Measurements from ENCODE around the gene GABARAPL1. TPM values are rescaled to one million over a fixed set of nuclear protein-coding genes. Genes with fewer than 3 reads are reported as not detected.
"Not testable (repeated sequence)": the region's sequence is repeated elsewhere in the genome, so short reads cannot be mapped to it uniquely, and the experiment has no call there.

GABARAPL1 gene
- total and polyA plus RNA-seq, 2 of the 13 experiments (the other 11 are each of a cell fraction or from before 2014, with no cell fraction given), result 7.9 to 26.1 TPM

GRCh38 chr12:10215436-10215835 lies 2.8 kb downstream of the GABARAPL1 start:
- DNase-seq (ENCODE audit: low spot score) (no peak), ATAC-seq (no peak), FAIRE-seq (no peak)
- H3K36me3 ChIP-seq (replicated peaks in 1 of 2; ENCODE audit: control insufficient read depth in 1 of 2, insufficient read depth in 2 of 2, low read length in 2 of 2), result peaks cover 0 to 7% of the 10 kb centered on the region in 2 experiments; a peak in 2 of 5 replicates
- CTCF ChIA-PET (ENCODE audit: low intra/inter-chr PET ratio, low total read pairs), result no interaction called here
- H4K20me1 ChIP-seq (ENCODE audit: insufficient read depth, low read length), result no peaks in the 10 kb centered on the region
- no peaks in the 10 kb centered on the region; a peak in 1 of 5 replicates for H3K27me3 ChIP-seq (ENCODE audit: control insufficient read depth in 1 of 2, insufficient read depth in 2 of 2, low read length in 2 of 2)
- TF ChIP-seq ZNF350 (CRISPR knock-in tag; IDR thresholded peaks at IDR 0.05; ENCODE audit: borderline replicate concordance, low read depth), result no peak
- no peak for TF ChIP-seq BRD4 (CRISPR knock-in tag; IDR thresholded peaks at IDR 0.05)
- TF ChIP-seq AHDC1 (CRISPR knock-in tag; IDR thresholded peaks at IDR 0.05; ENCODE audit: borderline replicate concordance), result no peak
- TF ChIP-seq ZNF383 (CRISPR knock-in tag; IDR thresholded peaks at IDR 0.05; ENCODE audit: borderline replicate concordance), result no peak
- no peak for TF ChIP-seq ZNF776 (CRISPR knock-in tag; IDR thresholded peaks at IDR 0.05)
- TF ChIP-seq SUZ12 (IDR thresholded peaks at IDR 0.05; ENCODE audit: low read depth, low read length), result no peak
- no peak for TF ChIP-seq SP5 (CRISPR knock-in tag; IDR thresholded peaks at IDR 0.05; ENCODE audit: borderline replicate concordance, low read depth)
- in situ Hi-C loops (cut with HindIII; ENCODE audit: extremely low pct_ligation_motif_present, low pct_unique_long_range_greater_than_20kb) (no loop called here), intact Hi-C loops (cut with micrococcal nuclease; ENCODE audit: unreplicated experiment) (no loop called here)
- 94% methylated on average over 2 of the region's 2 CpGs for WGBS (ENCODE audit: low lambda C conversion rate)
- BruUV-seq (replicated peaks), result no TSS peak
- H3K4me2 ChIP-seq (ENCODE audit: low read depth, low read length), result no peak overlapping the region; the same call in 1 of the 2 replicates
- H3K9me3 ChIP-seq (ENCODE audit: low read length), result no peaks in the 10 kb centered on the region
- POLR2A ChIA-PET, result no interaction called here
- H3K4me1 ChIP-seq (ENCODE audit: insufficient read depth, low read length), result peaks cover 19% of the 10 kb centered on the region; the same call in 1 of the 2 replicates
- no peak overlapping the region for H2AFZ ChIP-seq (ENCODE audit: low read length)
- H3K79me2 ChIP-seq (ENCODE audit: insufficient read depth, low read length), result no peaks in the 10 kb centered on the region
- H3K27ac ChIP-seq (ENCODE audit: extremely low read length, insufficient read depth, low read length), result no peak overlapping the region
- no peak overlapping the region for H3K9ac ChIP-seq (ENCODE audit: insufficient read depth, low read depth, low read length)
- H3K4me3 ChIP-seq (replicated peaks in 1 of 3; ENCODE audit: insufficient read depth in 1 of 3, low read depth in 2 of 3, low read length in 3 of 3), result no peak overlapping the region

GRCh38 chr12:10215946-10216345 lies 3.3 kb downstream of the GABARAPL1 start:
- BruUV-seq (replicated peaks); H3K9me3 ChIP-seq (ENCODE audit: low read length); H3K27me3 ChIP-seq (ENCODE audit: control insufficient read depth in 1 of 2, insufficient read depth in 2 of 2, low read length in 2 of 2); in situ Hi-C loops (cut with HindIII; ENCODE audit: extremely low pct_ligation_motif_present, low pct_unique_long_range_greater_than_20kb); H3K79me2 ChIP-seq (ENCODE audit: insufficient read depth, low read length); H3K4me2 ChIP-seq (ENCODE audit: low read depth, low read length); H3K4me3 ChIP-seq (replicated peaks in 1 of 3; ENCODE audit: insufficient read depth in 1 of 3, low read depth in 2 of 3, low read length in 3 of 3); FAIRE-seq; ATAC-seq; H2AFZ ChIP-seq (ENCODE audit: low read length); DNase-seq (ENCODE audit: low spot score); CTCF ChIA-PET (ENCODE audit: low intra/inter-chr PET ratio, low total read pairs); POLR2A ChIA-PET; H4K20me1 ChIP-seq (ENCODE audit: insufficient read depth, low read length); intact Hi-C loops (cut with micrococcal nuclease; ENCODE audit: unreplicated experiment); H3K9ac ChIP-seq (ENCODE audit: insufficient read depth, low read depth, low read length); H3K27ac ChIP-seq (ENCODE audit: extremely low read length, insufficient read depth, low read length): not testable (repeated sequence)
- WGBS (ENCODE audit: low lambda C conversion rate), result 97% methylated on average over 13 of the region's 13 CpGs
- peaks cover 0 to 11% of the 10 kb centered on the region in 2 experiments; a peak in 2 of 5 replicates for H3K36me3 ChIP-seq (replicated peaks in 1 of 2; ENCODE audit: control insufficient read depth in 1 of 2, insufficient read depth in 2 of 2, low read length in 2 of 2)
- H3K4me1 ChIP-seq (ENCODE audit: insufficient read depth, low read length), result peaks cover 19% of the 10 kb centered on the region; the same call in 1 of the 2 replicates
